OCI-LY3 (cell line): Measurements from ENCODE around the gene SH3GL1.

Experiments used
- H2AFZ ChIP-seq: fragments of 200-600, 300-600 bp; shearing (Covaris generic); 2 replicates; pipeline ENCODE4 v1.6.0; 2014; ENCODE audit warnings: antibody characterized with exemption, low read depth, low read length
- H3K27ac ChIP-seq: fragments of 200-600, 300-600 bp; sonication (generic); 2 replicates; pipeline ENCODE4 v1.5.1; 2014; ENCODE audit warnings: mild to moderate bottlenecking, low read length, moderate library complexity, mixed read lengths
- H3K27me3 ChIP-seq: fragments of 200-600, 300-600 bp; sonication (generic); 2 replicates; pipeline ENCODE4 v1.6.1; 2014; ENCODE audit warnings: low read depth, low read length, mixed read lengths
- H3K36me3 ChIP-seq: fragments of 200-600, 300-600 bp; sonication (generic); replicated peaks from 2 replicates; pipeline ENCODE3; 2014; ENCODE audit warnings: low read depth, low read length, mixed read lengths
- H3K4me1 ChIP-seq: fragments of 300-600, 200-600 bp; sonication (generic); 2 replicates; pipeline ENCODE4 v1.6.1; 2014; ENCODE audit warnings: low read length, mixed read lengths
- H3K4me2 ChIP-seq: fragments of 200-600, 300-600 bp; sonication (generic); 2 replicates; pipeline ENCODE4 v1.6.1; 2014; ENCODE audit warnings: low read length, mixed read lengths
- H3K4me3 ChIP-seq: fragments of 300-600, 200-600 bp; sonication (generic); 2 replicates; pipeline ENCODE4 v1.5.1; 2014; ENCODE audit warnings: antibody characterized with exemption, mild to moderate bottlenecking, low read length, moderate library complexity
- H3K79me2 ChIP-seq: fragments of 300-600, 200-600 bp; shearing (Covaris generic); 2 replicates; pipeline ENCODE4 v1.6.1; 2014; ENCODE audit warnings: mild to moderate bottlenecking, low read length, mixed read lengths
- H3K9ac ChIP-seq: fragments of 300-600, 200-600 bp; shearing (Covaris generic); 2 replicates; pipeline ENCODE4 v1.6.0; 2014; ENCODE audit warnings: mild to moderate bottlenecking, low read length, moderate library complexity
- H3K9me3 ChIP-seq: fragments of 200-600, 300-600 bp; shearing (Covaris generic); 2 replicates; pipeline ENCODE4 v1.6.1; 2014; ENCODE audit warnings: low read length, mixed read lengths; ENCODE audit not compliant: insufficient read depth
- H4K20me1 ChIP-seq: fragments of 200-600, 300-600 bp; sonication (generic); 2 replicates; pipeline ENCODE4 v1.6.1; 2016; ENCODE audit warnings: low read length, mixed read lengths; ENCODE audit not compliant: insufficient read depth
- CTCF ChIP-seq: fragments of 200-600, 300-600 bp; sonication (generic); IDR thresholded peaks from 2 replicates; pipeline ENCODE4 v1.5.1; 2014; ENCODE audit warnings: antibody characterized with exemption, low read length, low read depth
- EZH2phosphoT487 ChIP-seq: fragments of 200-600 bp; shearing (Covaris generic); IDR thresholded peaks from 2 replicates; pipeline ENCODE4 v1.6.1; 2018; ENCODE audit warnings: antibody characterized with exemption, mixed run types, low read depth

Gene SH3GL1

GRCh38 chr19:4425537-4425936 is 25.2 kb upstream of the SH3GL1 start:
- Histone ChIP-seq H3K4me1 (no peaks in the 10 kb centered on the region), H3K79me2 (peaks cover 13% of the 10 kb centered on the region), H3K4me3 (no peak overlapping the region), H3K27ac (no peak overlapping the region), H3K4me2 (no peak overlapping the region), H2AFZ (no peak overlapping the region), H3K27me3 (no peaks in the 10 kb centered on the region), H3K9me3 (no peaks in the 10 kb centered on the region), H4K20me1 (no peaks in the 10 kb centered on the region), H3K9ac (no peak overlapping the region), H3K36me3 (peaks cover 62% of the 10 kb centered on the region)
- no peak for TF ChIP-seq CTCF
- no peak for TF ChIP-seq EZH2phosphoT487

- Histone ChIP-seq H3K4me1 (no peaks in the 10 kb centered on the region), H3K9me3 (no peaks in the 10 kb centered on the region), H3K4me3 (no peak overlapping the region), H3K27ac (no peak overlapping the region), H3K27me3 (no peaks in the 10 kb centered on the region), H3K79me2 (peaks cover 29% of the 10 kb centered on the region), H3K4me2 (no peak overlapping the region), H4K20me1 (peaks cover 5% of the 10 kb centered on the region; the same call in 1 of the 2 replicates), H3K36me3 (peaks cover 51% of the 10 kb centered on the region), H2AFZ (no peak overlapping the region), H3K9ac (no peak overlapping the region)
- no peak for TF ChIP-seq EZH2phosphoT487
- no peak for TF ChIP-seq CTCF
Observed at GRCh38 chr19:4423416-4424126, 23.2 kb upstream of the SH3GL1 start.

- peaks cover 61% of the 10 kb centered on the region for H3K36me3 ChIP-seq
- H3K4me3 ChIP-seq: no peak overlapping the region
- peaks cover 96% of the 10 kb centered on the region for H3K79me2 ChIP-seq
Observed at GRCh38 chr19:4416268-4416667, 15.9 kb upstream of the SH3GL1 start.

GRCh38 chr19:4415352-4415751 is 15.0 kb upstream of the SH3GL1 start:
- no peak overlapping the region for H3K9ac ChIP-seq
- no peaks in the 10 kb centered on the region for H3K27me3 ChIP-seq
- H2AFZ ChIP-seq: no peak overlapping the region
- H3K4me1 ChIP-seq: no peaks in the 10 kb centered on the region
- H3K4me2 ChIP-seq: no peak overlapping the region
- peaks cover 64% of the 10 kb centered on the region for H4K20me1 ChIP-seq
- peaks cover 58% of the 10 kb centered on the region for H3K36me3 ChIP-seq
- no peak overlapping the region for H3K4me3 ChIP-seq
- H3K27ac ChIP-seq: no peak overlapping the region
- TF ChIP-seq EZH2phosphoT487 (no peak), CTCF (no peak)
- H3K79me2 ChIP-seq: peaks cover 96% of the 10 kb centered on the region
- no peaks in the 10 kb centered on the region for H3K9me3 ChIP-seq

More at GRCh38 chr19:4416268-4416667, 15.9 kb upstream of the SH3GL1 start:
- no peak overlapping the region for H3K4me2 ChIP-seq
- no peaks in the 10 kb centered on the region for H3K27me3 ChIP-seq
- no peak overlapping the region for H3K27ac ChIP-seq
- peaks cover 60% of the 10 kb centered on the region for H4K20me1 ChIP-seq
- no peak overlapping the region for H3K9ac ChIP-seq
- H3K4me1 ChIP-seq: no peaks in the 10 kb centered on the region
- TF ChIP-seq EZH2phosphoT487 (no peak), CTCF (no peak)
- H3K9me3 ChIP-seq: no peaks in the 10 kb centered on the region
- no peak overlapping the region for H2AFZ ChIP-seq
